ENCODE results near the gene TKTL1.

DNA sequence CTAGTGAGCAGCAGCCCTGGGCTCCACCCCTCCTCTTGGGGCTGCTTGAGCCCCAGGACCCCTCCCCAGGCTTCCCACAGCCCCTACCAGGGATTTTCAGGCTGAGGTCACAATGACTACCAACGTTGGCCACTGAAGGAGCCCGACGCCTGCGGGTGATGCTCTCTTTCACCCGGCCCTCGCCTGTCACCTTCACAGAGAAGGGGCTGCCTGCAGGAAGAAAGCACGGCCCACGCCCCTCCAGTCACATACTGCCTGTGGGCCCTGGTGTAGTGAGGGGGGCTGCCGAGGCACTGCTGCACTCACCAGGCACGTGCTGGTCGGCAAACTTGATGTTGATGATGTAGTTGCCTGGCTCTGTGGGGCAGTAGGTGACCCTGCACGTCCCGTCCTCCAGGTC lies 56.9 kb downstream of the TKTL1 start:
- TF ChIP-seq POLR2A (IDR thresholded peaks at IDR 0.05; ENCODE audit: extremely low read depth, insufficient read length), result no peak
- TF ChIP-seq, protein P1, sequence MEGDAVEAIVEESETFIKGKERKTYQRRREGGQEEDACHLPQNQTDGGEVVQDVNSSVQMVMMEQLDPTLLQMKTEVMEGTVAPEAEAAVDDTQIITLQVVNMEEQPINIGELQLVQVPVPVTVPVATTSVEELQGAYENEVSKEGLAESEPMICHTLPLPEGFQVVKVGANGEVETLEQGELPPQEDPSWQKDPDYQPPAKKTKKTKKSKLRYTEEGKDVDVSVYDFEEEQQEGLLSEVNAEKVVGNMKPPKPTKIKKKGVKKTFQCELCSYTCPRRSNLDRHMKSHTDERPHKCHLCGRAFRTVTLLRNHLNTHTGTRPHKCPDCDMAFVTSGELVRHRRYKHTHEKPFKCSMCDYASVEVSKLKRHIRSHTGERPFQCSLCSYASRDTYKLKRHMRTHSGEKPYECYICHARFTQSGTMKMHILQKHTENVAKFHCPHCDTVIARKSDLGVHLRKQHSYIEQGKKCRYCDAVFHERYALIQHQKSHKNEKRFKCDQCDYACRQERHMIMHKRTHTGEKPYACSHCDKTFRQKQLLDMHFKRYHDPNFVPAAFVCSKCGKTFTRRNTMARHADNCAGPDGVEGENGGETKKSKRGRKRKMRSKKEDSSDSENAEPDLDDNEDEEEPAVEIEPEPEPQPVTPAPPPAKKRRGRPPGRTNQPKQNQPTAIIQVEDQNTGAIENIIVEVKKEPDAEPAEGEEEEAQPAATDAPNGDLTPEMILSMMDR (IDR thresholded peaks at IDR 0.05; ENCODE audit: low read depth, low read length), result no peak
- TF ChIP-seq, protein P2, sequence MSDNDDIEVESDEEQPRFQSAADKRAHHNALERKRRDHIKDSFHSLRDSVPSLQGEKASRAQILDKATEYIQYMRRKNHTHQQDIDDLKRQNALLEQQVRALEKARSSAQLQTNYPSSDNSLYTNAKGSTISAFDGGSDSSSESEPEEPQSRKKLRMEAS (IDR thresholded peaks at IDR 0.05; ENCODE audit: low read depth, low read length), result no peak
